HEK293 (cell line): ENCODE results near the gene FOXD3.
A peak's percentile ranks its signal among the peaks of the same experiment; 100 is the strongest.

Source experiments
- IKZF3 ChIP-seq: fragments of 450-650 bp; IDR thresholded peaks from 2 replicates; pipeline ENCODE4 v1.5.0; 2018; ENCODE audit warnings: missing biosample characterization, mild to moderate bottlenecking, missing genetic modification characterization, moderate library complexity
- KLF1 ChIP-seq: fragments of 450-650 bp; formaldehyde crosslinking; IDR thresholded peaks from 2 replicates; pipeline ENCODE4 v1.5.1; 2016; ENCODE audit warnings: missing biosample characterization, missing genetic modification characterization
- PRDM1 ChIP-seq: fragments of 450-650 bp; formaldehyde crosslinking; IDR thresholded peaks from 2 replicates; pipeline ENCODE4; 2016; ENCODE audit warnings: missing biosample characterization, missing genetic modification characterization
- RBAK ChIP-seq: fragments of 450-650 bp; formaldehyde crosslinking; IDR thresholded peaks from 2 replicates; pipeline ENCODE4 v1.5.1; 2016; ENCODE audit warnings: missing biosample characterization, missing genetic modification characterization
- ZBTB20 ChIP-seq: fragments of 450-650 bp; formaldehyde crosslinking; IDR thresholded peaks from 2 replicates; pipeline ENCODE4 v1.5.1; 2016; ENCODE audit warnings: missing biosample characterization, missing genetic modification characterization
- ZFP37 ChIP-seq: fragments of 450-650 bp; formaldehyde crosslinking; IDR thresholded peaks from 2 replicates; pipeline ENCODE4 v1.5.1; 2016; ENCODE audit warnings: missing biosample characterization, missing genetic modification characterization
- ZNF140 ChIP-seq: fragments of 450-650 bp; formaldehyde crosslinking; IDR thresholded peaks from 2 replicates; pipeline ENCODE4 v1.5.1; 2016; ENCODE audit warnings: missing biosample characterization, missing genetic modification characterization
- ZNF16 ChIP-seq: fragments of 450-650 bp; formaldehyde crosslinking; IDR thresholded peaks from 2 replicates; pipeline ENCODE4 v1.5.1; 2016; ENCODE audit warnings: low read depth, missing biosample characterization, missing genetic modification characterization
- ZNF2 ChIP-seq: fragments of 450-650 bp; formaldehyde crosslinking; IDR thresholded peaks from 2 replicates; pipeline ENCODE4 v1.5.1; 2016; ENCODE audit warnings: missing biosample characterization, missing genetic modification characterization
- ZNF23 ChIP-seq: fragments of 450-650 bp; formaldehyde crosslinking; IDR thresholded peaks from 2 replicates; pipeline ENCODE4 v1.5.1; 2016; ENCODE audit warnings: missing biosample characterization, missing genetic modification characterization, borderline replicate concordance
- ZNF24 ChIP-seq: fragments of 450-650 bp; formaldehyde crosslinking; IDR thresholded peaks from 2 replicates; pipeline ENCODE4 v1.5.1; 2016; ENCODE audit warnings: missing biosample characterization, missing genetic modification characterization
- ZNF324 ChIP-seq: fragments of 450-650 bp; formaldehyde crosslinking; IDR thresholded peaks from 2 replicates; pipeline ENCODE4 v1.5.1; 2016; ENCODE audit warnings: missing biosample characterization, missing genetic modification characterization
- ZNF335 ChIP-seq: fragments of 450-650 bp; formaldehyde crosslinking; conservative IDR thresholded peaks from 2 replicates; pipeline ENCODE4 v1.5.1; 2016; ENCODE audit warnings: missing biosample characterization, missing genetic modification characterization
- ZNF610 ChIP-seq: fragments of 450-650 bp; formaldehyde crosslinking; IDR thresholded peaks from 2 replicates; pipeline ENCODE4 v1.5.1; 2016; ENCODE audit warnings: missing biosample characterization, missing genetic modification characterization, borderline replicate concordance
- ZNF624 ChIP-seq: fragments of 450-650 bp; formaldehyde crosslinking; IDR thresholded peaks from 2 replicates; pipeline ENCODE4 v1.5.1; 2017; ENCODE audit warnings: missing biosample characterization, missing genetic modification characterization
- ZNF629 ChIP-seq: fragments of 450-650 bp; formaldehyde crosslinking; IDR thresholded peaks from 2 replicates; pipeline ENCODE4 v1.5.1; 2017; ENCODE audit warnings: missing biosample characterization, missing genetic modification characterization
- ZNF654 ChIP-seq: fragments of 450-650 bp; formaldehyde crosslinking; IDR thresholded peaks from 2 replicates; pipeline ENCODE4 v1.5.1; 2016; ENCODE audit warnings: low read depth, missing biosample characterization, missing genetic modification characterization
- ZNF660 ChIP-seq: fragments of 450-650 bp; IDR thresholded peaks from 2 replicates; pipeline ENCODE4 v1.5.1; 2018; ENCODE audit warnings: missing biosample characterization, mild to moderate bottlenecking, missing genetic modification characterization
- ZNF677 ChIP-seq: fragments of 450-650 bp; IDR thresholded peaks from 2 replicates; pipeline ENCODE4 v1.5.0; 2018; ENCODE audit warnings: missing biosample characterization, mild to moderate bottlenecking, missing genetic modification characterization, moderate library complexity
- ZNF701 ChIP-seq: fragments of 450-650 bp; formaldehyde crosslinking; IDR thresholded peaks from 2 replicates; pipeline ENCODE4 v1.5.1; 2016; ENCODE audit warnings: missing biosample characterization, missing genetic modification characterization
- ZXDB ChIP-seq: fragments of 450-650 bp; formaldehyde crosslinking; IDR thresholded peaks from 2 replicates; pipeline ENCODE4 v1.5.1; 2016; ENCODE audit warnings: missing biosample characterization, missing genetic modification characterization
- TF ChIP-seq, protein P1 (sequence below): fragments of 450-650 bp; formaldehyde crosslinking; IDR thresholded peaks from 2 replicates; pipeline ENCODE4 v1.5.1; 2016; ENCODE audit warnings: missing biosample characterization, missing genetic modification characterization
- TF ChIP-seq, protein P2 (sequence below): fragments of 450-650 bp; formaldehyde crosslinking; IDR thresholded peaks from 2 replicates; pipeline ENCODE4 v1.5.1; 2016; ENCODE audit warnings: missing biosample characterization, missing genetic modification characterization
- TF ChIP-seq, protein P3 (sequence below): fragments of 450-650 bp; formaldehyde crosslinking; IDR thresholded peaks from 2 replicates; pipeline ENCODE4 v1.5.1; 2017; ENCODE audit warnings: missing biosample characterization, missing genetic modification characterization
- TF ChIP-seq, protein P4 (sequence below): fragments of 450-650 bp; formaldehyde crosslinking; IDR thresholded peaks from 2 replicates; pipeline ENCODE4 v1.5.1; 2016; ENCODE audit warnings: missing biosample characterization, missing genetic modification characterization

Gene FOXD3

DNA sequence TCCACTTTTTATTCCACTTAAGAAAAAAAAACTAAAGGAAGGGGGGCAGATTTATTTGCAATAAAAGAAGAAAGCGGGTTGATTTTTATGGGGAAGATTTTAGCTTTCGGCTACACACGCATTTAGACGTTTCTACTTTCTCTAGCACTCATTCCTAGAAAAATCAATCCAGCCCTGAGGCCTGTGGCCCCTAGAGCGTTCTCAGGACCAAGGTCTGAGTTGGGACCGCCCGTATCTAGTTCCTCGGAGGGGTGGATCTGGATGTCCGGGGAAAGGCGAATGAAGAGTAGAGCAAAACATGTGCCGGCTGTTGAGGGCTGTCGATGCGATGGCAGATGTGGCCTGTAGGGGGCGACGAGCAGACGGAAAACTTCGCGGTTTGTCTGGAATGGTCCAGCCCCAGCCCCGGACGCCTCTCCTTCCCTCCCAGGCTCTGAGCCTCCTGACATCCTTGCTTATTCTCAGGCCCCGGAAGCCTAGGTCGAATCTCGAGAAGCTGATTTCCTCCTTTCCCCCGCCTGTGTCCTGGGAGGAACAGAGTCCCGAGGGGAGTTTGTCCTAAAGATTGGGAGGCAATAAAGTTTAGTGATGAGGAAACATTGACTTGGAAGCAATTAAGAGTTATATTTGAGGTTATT lies 5.2 kb downstream of the FOXD3 start (continued):
- TF ChIP-seq, protein P1, sequence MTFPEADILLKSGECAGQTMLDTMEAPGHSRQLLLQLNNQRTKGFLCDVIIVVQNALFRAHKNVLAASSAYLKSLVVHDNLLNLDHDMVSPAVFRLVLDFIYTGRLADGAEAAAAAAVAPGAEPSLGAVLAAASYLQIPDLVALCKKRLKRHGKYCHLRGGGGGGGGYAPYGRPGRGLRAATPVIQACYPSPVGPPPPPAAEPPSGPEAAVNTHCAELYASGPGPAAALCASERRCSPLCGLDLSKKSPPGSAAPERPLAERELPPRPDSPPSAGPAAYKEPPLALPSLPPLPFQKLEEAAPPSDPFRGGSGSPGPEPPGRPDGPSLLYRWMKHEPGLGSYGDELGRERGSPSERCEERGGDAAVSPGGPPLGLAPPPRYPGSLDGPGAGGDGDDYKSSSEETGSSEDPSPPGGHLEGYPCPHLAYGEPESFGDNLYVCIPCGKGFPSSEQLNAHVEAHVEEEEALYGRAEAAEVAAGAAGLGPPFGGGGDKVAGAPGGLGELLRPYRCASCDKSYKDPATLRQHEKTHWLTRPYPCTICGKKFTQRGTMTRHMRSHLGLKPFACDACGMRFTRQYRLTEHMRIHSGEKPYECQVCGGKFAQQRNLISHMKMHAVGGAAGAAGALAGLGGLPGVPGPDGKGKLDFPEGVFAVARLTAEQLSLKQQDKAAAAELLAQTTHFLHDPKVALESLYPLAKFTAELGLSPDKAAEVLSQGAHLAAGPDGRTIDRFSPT (tag by site-specific recombination) = no peak
- TF ChIP-seq IKZF3 = peak; percentile 70
- TF ChIP-seq, protein P2, sequence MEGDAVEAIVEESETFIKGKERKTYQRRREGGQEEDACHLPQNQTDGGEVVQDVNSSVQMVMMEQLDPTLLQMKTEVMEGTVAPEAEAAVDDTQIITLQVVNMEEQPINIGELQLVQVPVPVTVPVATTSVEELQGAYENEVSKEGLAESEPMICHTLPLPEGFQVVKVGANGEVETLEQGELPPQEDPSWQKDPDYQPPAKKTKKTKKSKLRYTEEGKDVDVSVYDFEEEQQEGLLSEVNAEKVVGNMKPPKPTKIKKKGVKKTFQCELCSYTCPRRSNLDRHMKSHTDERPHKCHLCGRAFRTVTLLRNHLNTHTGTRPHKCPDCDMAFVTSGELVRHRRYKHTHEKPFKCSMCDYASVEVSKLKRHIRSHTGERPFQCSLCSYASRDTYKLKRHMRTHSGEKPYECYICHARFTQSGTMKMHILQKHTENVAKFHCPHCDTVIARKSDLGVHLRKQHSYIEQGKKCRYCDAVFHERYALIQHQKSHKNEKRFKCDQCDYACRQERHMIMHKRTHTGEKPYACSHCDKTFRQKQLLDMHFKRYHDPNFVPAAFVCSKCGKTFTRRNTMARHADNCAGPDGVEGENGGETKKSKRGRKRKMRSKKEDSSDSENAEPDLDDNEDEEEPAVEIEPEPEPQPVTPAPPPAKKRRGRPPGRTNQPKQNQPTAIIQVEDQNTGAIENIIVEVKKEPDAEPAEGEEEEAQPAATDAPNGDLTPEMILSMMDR (tag by site-specific recombination) = peak; percentile 86
- TF ChIP-seq PRDM1 (tag by site-specific recombination) = no peak; the same call in 1 of the 2 replicates
- TF ChIP-seq ZNF140 (tag by site-specific recombination) = no peak
- 0 out of 2 replicates have a peak, but pooled peaks have one; percentile 30 for TF ChIP-seq ZNF629 (tag by site-specific recombination)
- no peak for TF ChIP-seq ZNF16 (tag by site-specific recombination)
- TF ChIP-seq ZNF624 (tag by site-specific recombination) = no peak
- TF ChIP-seq ZNF660 (tag by site-specific recombination) = peak; percentile 60; the same call in 1 of the 2 replicates
- peak; percentile 44 for TF ChIP-seq ZNF654 (tag by site-specific recombination)
- TF ChIP-seq ZNF610 (tag by site-specific recombination) = 0 out of 2 replicates have a peak, but pooled peaks have one; percentile 26
- TF ChIP-seq KLF1 = 0 out of 2 replicates have a peak, but pooled peaks have one; percentile 42
- TF ChIP-seq ZNF335 = peak; percentile 53
- TF ChIP-seq ZNF677 (tag by site-specific recombination) = no peak
- peak; percentile 42; the same call in 1 of the 2 replicates for TF ChIP-seq ZNF2 (tag by site-specific recombination)
- peak; percentile 31; the same call in 1 of the 2 replicates for TF ChIP-seq ZBTB20 (tag by site-specific recombination)
- no peak for TF ChIP-seq ZNF701 (tag by site-specific recombination)
- TF ChIP-seq, protein P3, sequence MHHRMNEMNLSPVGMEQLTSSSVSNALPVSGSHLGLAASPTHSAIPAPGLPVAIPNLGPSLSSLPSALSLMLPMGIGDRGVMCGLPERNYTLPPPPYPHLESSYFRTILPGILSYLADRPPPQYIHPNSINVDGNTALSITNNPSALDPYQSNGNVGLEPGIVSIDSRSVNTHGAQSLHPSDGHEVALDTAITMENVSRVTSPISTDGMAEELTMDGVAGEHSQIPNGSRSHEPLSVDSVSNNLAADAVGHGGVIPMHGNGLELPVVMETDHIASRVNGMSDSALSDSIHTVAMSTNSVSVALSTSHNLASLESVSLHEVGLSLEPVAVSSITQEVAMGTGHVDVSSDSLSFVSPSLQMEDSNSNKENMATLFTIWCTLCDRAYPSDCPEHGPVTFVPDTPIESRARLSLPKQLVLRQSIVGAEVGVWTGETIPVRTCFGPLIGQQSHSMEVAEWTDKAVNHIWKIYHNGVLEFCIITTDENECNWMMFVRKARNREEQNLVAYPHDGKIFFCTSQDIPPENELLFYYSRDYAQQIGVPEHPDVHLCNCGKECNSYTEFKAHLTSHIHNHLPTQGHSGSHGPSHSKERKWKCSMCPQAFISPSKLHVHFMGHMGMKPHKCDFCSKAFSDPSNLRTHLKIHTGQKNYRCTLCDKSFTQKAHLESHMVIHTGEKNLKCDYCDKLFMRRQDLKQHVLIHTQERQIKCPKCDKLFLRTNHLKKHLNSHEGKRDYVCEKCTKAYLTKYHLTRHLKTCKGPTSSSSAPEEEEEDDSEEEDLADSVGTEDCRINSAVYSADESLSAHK = no peak
- TF ChIP-seq, protein P4, sequence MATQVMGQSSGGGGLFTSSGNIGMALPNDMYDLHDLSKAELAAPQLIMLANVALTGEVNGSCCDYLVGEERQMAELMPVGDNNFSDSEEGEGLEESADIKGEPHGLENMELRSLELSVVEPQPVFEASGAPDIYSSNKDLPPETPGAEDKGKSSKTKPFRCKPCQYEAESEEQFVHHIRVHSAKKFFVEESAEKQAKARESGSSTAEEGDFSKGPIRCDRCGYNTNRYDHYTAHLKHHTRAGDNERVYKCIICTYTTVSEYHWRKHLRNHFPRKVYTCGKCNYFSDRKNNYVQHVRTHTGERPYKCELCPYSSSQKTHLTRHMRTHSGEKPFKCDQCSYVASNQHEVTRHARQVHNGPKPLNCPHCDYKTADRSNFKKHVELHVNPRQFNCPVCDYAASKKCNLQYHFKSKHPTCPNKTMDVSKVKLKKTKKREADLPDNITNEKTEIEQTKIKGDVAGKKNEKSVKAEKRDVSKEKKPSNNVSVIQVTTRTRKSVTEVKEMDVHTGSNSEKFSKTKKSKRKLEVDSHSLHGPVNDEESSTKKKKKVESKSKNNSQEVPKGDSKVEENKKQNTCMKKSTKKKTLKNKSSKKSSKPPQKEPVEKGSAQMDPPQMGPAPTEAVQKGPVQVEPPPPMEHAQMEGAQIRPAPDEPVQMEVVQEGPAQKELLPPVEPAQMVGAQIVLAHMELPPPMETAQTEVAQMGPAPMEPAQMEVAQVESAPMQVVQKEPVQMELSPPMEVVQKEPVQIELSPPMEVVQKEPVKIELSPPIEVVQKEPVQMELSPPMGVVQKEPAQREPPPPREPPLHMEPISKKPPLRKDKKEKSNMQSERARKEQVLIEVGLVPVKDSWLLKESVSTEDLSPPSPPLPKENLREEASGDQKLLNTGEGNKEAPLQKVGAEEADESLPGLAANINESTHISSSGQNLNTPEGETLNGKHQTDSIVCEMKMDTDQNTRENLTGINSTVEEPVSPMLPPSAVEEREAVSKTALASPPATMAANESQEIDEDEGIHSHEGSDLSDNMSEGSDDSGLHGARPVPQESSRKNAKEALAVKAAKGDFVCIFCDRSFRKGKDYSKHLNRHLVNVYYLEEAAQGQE (tag by site-specific recombination) = peak; percentile 23; the same call in 1 of the 2 replicates
- no peak for TF ChIP-seq ZNF23 (tag by site-specific recombination)
- TF ChIP-seq ZNF24 (tag by site-specific recombination) = 0 out of 2 replicates have a peak, but pooled peaks have one; percentile 34
- TF ChIP-seq ZXDB (tag by site-specific recombination) = peak; percentile 26; the same call in 1 of the 2 replicates
- 0 out of 2 replicates have a peak, but pooled peaks have one; percentile 57 for TF ChIP-seq ZNF324 (tag by site-specific recombination)
- peak; percentile 63; the same call in 1 of the 2 replicates for TF ChIP-seq ZFP37 (tag by site-specific recombination)
- no peak for TF ChIP-seq RBAK
